Measurements from ENCODE around the gene FXR1.

FXR1 gene

DNA sequence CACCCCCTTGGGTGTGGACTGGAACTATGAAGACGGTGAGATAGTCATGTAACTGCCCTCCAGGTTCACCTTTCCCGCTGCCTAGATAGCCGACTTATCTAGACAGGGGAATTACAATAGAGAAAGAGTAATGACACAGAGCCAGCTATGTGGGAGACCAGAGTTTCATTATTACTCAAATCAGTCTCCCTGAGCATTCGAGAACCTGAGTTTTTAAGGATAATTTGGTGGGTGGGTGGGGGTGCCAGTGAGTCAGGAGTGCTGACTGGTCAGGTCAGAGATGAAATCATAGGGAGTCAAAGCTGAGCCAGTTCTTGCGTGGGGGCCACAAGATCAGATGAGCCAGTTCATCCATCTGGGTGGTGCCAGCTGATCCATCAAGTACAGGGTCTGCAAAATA is 96.8 kb downstream of the FXR1 start:
- no peak for DNase-seq

DNA sequence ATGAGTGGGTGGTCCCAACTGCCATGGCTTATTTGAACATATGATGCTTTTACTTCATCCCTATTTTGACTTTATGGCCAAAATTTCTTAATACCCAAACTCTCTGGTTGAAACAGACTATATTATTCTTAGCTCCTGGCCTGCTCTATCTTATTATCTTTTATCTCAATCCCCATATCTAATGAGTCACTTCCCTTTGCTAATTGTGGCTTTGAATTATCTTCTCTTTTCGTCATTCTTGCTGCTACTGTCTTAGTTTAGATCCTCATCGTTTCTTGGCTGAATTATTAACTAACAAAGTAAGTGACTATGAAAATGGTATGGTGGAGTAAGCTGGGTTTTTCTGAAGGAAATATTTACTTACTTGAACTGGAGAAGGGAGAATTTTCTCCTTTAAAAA is 105.2 kb downstream of the FXR1 start:
- no peak for DNase-seq

DNA sequence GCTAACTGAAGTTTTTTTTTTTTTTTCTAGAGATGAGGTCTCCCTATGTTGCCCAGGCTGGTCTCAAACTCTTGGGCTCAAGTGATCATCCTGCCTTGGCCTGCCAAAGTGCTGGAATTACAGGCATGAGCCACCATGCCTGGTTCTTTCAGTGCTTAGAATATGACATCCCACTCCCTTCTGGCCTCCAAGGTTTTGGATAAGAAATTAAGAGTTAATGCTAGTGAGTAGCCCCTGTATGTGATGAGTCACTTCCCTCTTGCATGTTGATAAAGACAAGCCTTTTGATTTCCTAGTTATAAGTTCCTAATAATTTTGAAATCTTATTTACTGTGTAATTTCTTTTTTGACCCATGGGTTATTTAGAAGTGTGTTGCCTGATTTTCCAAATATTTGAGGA is 112.7 kb downstream of the FXR1 start:
- no peak for DNase-seq

DNA sequence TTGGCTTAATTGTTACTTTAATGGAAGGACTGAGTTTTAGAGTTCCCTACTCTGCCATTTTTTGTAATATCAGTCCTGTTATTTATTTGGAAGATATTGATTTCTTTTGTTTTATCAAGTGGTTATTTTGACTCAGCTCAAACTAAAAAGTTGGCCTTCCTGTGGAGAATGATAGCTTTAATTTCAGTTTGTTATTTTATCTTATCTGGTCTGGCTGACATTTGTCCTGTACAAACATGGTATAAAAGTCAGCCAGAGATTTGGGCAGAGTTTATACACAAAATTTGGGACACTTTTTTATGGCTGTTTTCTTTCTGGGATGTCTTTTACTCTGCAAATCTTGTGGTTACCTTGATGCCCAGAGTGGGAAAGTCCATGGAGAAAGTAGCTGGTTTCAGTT is 118.5 kb downstream of the FXR1 start:
- DNase-seq: no peak
